Measurements from ENCODE around the gene PPP3CA. TPM values are rescaled to one million over a fixed set of nuclear protein-coding genes. Genes with fewer than 3 reads are reported as not detected.

Gene PPP3CA
- total and polyA plus RNA-seq, 2 of the 13 experiments (the other 11 are each of a cell fraction or from before 2014, with no cell fraction given), result 4.8 to 13.2 TPM

GRCh38 chr4:101197350-101197749 is 150.0 kb downstream of the PPP3CA start (continued):
- TF ChIP-seq FOXA3 (CRISPR knock-in tag; IDR thresholded peaks at IDR 0.05) (peak; percentile 39; the same call in 1 of the 2 replicates), HDAC1 (CRISPR knock-in tag; IDR thresholded peaks at IDR 0.05) (0 out of 2 replicates have a peak, but pooled peaks have one; percentile 21), CREM (IDR thresholded peaks at IDR 0.05) (0 out of 2 replicates have a peak, but pooled peaks have one; percentile 19), CREM (CRISPR knock-in tag; IDR thresholded peaks at IDR 0.05) (no peak), ZNF335 (CRISPR knock-in tag; IDR thresholded peaks at IDR 0.05) (no peak), FOXJ3 (CRISPR knock-in tag; IDR thresholded peaks at IDR 0.05; ENCODE audit: borderline replicate concordance) (peak; percentile 38; the same call in 1 of the 2 replicates), GATA4 (IDR thresholded peaks at IDR 0.05; ENCODE audit: borderline replicate concordance, low read depth) (no peak), RARA (CRISPR knock-in tag; IDR thresholded peaks at IDR 0.05) (peak; percentile 68; the same call in 1 of the 2 replicates), REPIN1 (CRISPR knock-in tag; IDR thresholded peaks at IDR 0.05; ENCODE audit: borderline replicate concordance, low read depth) (peak; percentile 38; the same call in 1 of the 2 replicates), SIX1 (CRISPR knock-in tag; IDR thresholded peaks at IDR 0.05; ENCODE audit: borderline replicate concordance) (peak; percentile 74; the same call in 1 of the 2 replicates), CEBPG (CRISPR knock-in tag; IDR thresholded peaks at IDR 0.05) (0 out of 2 replicates have a peak, but pooled peaks have one; percentile 18), HNF4G (IDR thresholded peaks at IDR 0.05; ENCODE audit: borderline replicate concordance, low read depth, low read length) (peak; percentile 53; the same call in 1 of the 2 replicates), HNF4G (CRISPR knock-in tag; IDR thresholded peaks at IDR 0.05; ENCODE audit: borderline replicate concordance, low read depth) (no peak), KLF6 (CRISPR knock-in tag; IDR thresholded peaks at IDR 0.05) (no peak), ZNF333 (CRISPR knock-in tag; IDR thresholded peaks at IDR 0.05; ENCODE audit: borderline replicate concordance) (no peak), SOX13 (IDR thresholded peaks at IDR 0.05) (no peak), SOX13 (CRISPR knock-in tag; conservative IDR thresholded peaks at IDR 0.05 in 1 of 2, IDR thresholded peaks at IDR 0.05 in 1 of 2) (peak in 1 of 2 experiments; percentile 61; a peak in 1 of 4 replicates), ZEB1 (IDR thresholded peaks at IDR 0.05; ENCODE audit: insufficient replicate concordance, low read depth) (peak; percentile 80), HMG20A (CRISPR knock-in tag; IDR thresholded peaks at IDR 0.05; ENCODE audit: borderline replicate concordance) (peak; percentile 46; the same call in 1 of the 2 replicates), MTF1 (CRISPR knock-in tag; IDR thresholded peaks at IDR 0.05) (no peak), ZNF292 (CRISPR knock-in tag; IDR thresholded peaks at IDR 0.05; ENCODE audit: borderline replicate concordance, low read depth) (0 out of 2 replicates have a peak, but pooled peaks have one; percentile 31), ZNF567 (CRISPR knock-in tag; IDR thresholded peaks at IDR 0.05; ENCODE audit: borderline replicate concordance) (no peak), GATAD2A (CRISPR knock-in tag; IDR thresholded peaks at IDR 0.05) (peak; percentile 84), POLR2AphosphoS2 (IDR thresholded peaks at IDR 0.05; ENCODE audit: low read depth, low read length) (no peak), NFE2L2 (IDR thresholded peaks at IDR 0.05; ENCODE audit: low read length) (no peak), NR2F6 (IDR thresholded peaks at IDR 0.05) (0 out of 2 replicates have a peak, but pooled peaks have one; percentile 30), NR2F6 (CRISPR knock-in tag; IDR thresholded peaks at IDR 0.05) (peak; percentile 14; the same call in 1 of the 2 replicates)
- TF ChIP-seq, protein P1, sequence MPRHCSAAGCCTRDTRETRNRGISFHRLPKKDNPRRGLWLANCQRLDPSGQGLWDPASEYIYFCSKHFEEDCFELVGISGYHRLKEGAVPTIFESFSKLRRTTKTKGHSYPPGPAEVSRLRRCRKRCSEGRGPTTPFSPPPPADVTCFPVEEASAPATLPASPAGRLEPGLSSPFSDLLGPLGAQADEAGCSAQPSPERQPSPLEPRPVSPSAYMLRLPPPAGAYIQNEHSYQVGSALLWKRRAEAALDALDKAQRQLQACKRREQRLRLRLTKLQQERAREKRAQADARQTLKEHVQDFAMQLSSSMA (CRISPR knock-in tag; IDR thresholded peaks at IDR 0.05), result no peak
- TF ChIP-seq, protein P2, sequence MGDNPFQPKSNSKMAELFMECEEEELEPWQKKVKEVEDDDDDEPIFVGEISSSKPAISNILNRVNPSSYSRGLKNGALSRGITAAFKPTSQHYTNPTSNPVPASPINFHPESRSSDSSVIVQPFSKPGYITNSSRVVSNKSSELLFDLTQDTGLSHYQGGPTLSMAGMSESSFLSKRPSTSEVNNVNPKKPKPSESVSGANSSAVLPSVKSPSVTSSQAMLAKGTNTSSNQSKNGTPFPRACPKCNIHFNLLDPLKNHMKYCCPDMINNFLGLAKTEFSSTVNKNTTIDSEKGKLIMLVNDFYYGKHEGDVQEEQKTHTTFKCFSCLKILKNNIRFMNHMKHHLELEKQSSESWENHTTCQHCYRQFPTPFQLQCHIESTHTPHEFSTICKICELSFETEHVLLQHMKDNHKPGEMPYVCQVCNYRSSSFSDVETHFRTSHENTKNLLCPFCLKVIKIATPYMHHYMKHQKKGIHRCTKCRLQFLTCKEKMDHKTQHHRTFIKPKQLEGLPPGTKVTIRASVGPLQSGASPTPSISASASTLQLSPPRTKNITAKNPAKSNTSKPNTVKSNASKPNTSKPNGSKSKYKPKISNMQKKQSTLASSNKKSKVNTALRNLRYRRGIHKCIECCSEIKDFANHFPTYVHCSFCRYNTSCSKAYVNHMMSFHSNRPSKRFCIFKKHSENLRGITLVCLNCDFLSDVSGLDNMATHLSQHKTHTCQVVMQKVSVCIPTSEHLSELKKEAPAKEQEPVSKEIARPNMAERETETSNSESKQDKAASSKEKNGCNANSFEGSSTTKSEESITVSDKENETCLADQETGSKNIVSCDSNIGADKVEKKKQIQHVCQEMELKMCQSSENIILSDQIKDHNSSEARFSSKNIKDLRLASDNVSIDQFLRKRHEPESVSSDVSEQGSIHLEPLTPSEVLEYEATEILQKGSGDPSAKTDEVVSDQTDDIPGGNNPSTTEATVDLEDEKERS (CRISPR knock-in tag; IDR thresholded peaks at IDR 0.05), result no peak
